Prostate gland (tissue), 2 donors: ENCODE data around the gene KIF5C. TPM values are rescaled to one million over a fixed set of nuclear protein-coding genes. Genes with fewer than 3 reads are reported as not detected.

Source experiments
- DNase-seq: peaks from one replicate; pipeline ENCODE4 v3.0.0-alpha.2; 2019; ENCODE audit warnings: low spot score
- H3K27ac ChIP-seq, 2 donors: fragments of 200-600 bp; sonication (generic); 2 replicates each; pipeline ENCODE4 v1.5.1; 2017 to 2019
- H3K27me3 ChIP-seq: fragments of 200-600 bp; sonication (generic); replicated peaks from 2 replicates; pipeline ENCODE4 v1.5.1; 2019; ENCODE audit not compliant: insufficient read depth
- H3K36me3 ChIP-seq, 2 donors: fragments of 200-600 bp; sonication (generic); 1 replicate in 1 of 2; 2 replicates in 1 of 2; pipeline versions ENCODE4 v1.5.1 to v1.8.1; 2017 to 2019
- H3K4me1 ChIP-seq: fragments of 200-600 bp; sonication (generic); replicated peaks from 2 replicates; pipeline ENCODE4 v1.5.1; 2019
- H3K4me3 ChIP-seq, 2 donors: fragments of 200-600 bp; sonication (generic); 2 replicates each; pipeline ENCODE4 v1.5.1; 2017 to 2019
- H3K9me3 ChIP-seq: fragments of 200-600 bp; sonication (generic); 2 replicates; pipeline ENCODE4 v1.5.1; 2017
- CTCF ChIP-seq, 4 experiments: fragments of 200-600 bp in 2 of 4; fragments of 450-650 bp in 2 of 4; sonication (generic) in 2 of 4; IDR thresholded peaks; 1 replicate in 3 of 4; 2 replicates in 1 of 4; pipeline ENCODE4 v1.5.1; 2016 to 2019; ENCODE audit warnings: antibody characterized with exemption in 4 of 4, mild to moderate bottlenecking in 2 of 4, moderate library complexity in 2 of 4
- POLR2A ChIP-seq: fragments of 450-650 bp; IDR thresholded peaks from one replicate; pipeline ENCODE4 v1.6.1; 2016; ENCODE audit warnings: antibody characterized with exemption, mild to moderate bottlenecking
- POLR2AphosphoS5 ChIP-seq: sonication (generic); formaldehyde crosslinking; IDR thresholded peaks from one replicate; pipeline ENCODE4 v1.6.1; 2017; ENCODE audit warnings: antibody characterized with exemption
- WGBS: methylation state at CpG from one replicate; pipeline ENCODE4 v1.1.5; 2018; 5-methylcytosine and 5-hydroxymethylcytosine counted together
- intact Hi-C: fragments of 100-400 bp; cut with DNase I; formaldehyde crosslinking; loops from one replicate; pipeline ENCODE4 v1.14.2; 2022
- total RNA-seq, 2 donors: library from RNA; depleted of rRNA; stranded (reverse); fragments of >200 nt; gene quantifications; one replicate each; pipeline ENCODE4 v1.1.0, GENCODE V29; 2016

The KIF5C gene
- total RNA-seq, 2 donors from 2014 or later, result 84.3 to 123 TPM

- Histone ChIP-seq H3K27me3 (no peaks in the 10 kb centered on the region), H3K4me1 (no peaks in the 10 kb centered on the region), H3K27ac (no peak overlapping the region), H3K36me3 (no peaks in the 10 kb centered on the region), H3K9me3 (no peaks in the 10 kb centered on the region), H3K4me3 (no peak overlapping the region)
- no peak for TF ChIP-seq POLR2A
- no peak for TF ChIP-seq CTCF (IDR thresholded peaks at IDR 0.05)
- TF ChIP-seq POLR2AphosphoS5, result no peak
- intact Hi-C loops, result no loop called here
- no peak for DNase-seq
- WGBS, result 52% methylated on average over 1 of the region's 1 CpG
Observed at GRCh38 chr2:149044500-149044899, 169.5 kb downstream of the KIF5C start.

- no peak for DNase-seq
- H3K27ac ChIP-seq, result no peak overlapping the region
- H3K4me1 ChIP-seq, result no peaks in the 10 kb centered on the region
- intact Hi-C loops, result no loop called here
- H3K9me3 ChIP-seq, result no peaks in the 10 kb centered on the region
- no peaks in the 10 kb centered on the region for H3K27me3 ChIP-seq
- H3K4me3 ChIP-seq, result no peak overlapping the region
- TF ChIP-seq CTCF (IDR thresholded peaks at IDR 0.05), result no peak
- no peak for TF ChIP-seq POLR2A
- 89% methylated on average over 2 of the region's 2 CpGs for WGBS
- no peaks in the 10 kb centered on the region for H3K36me3 ChIP-seq
Observed at GRCh38 chr2:149047118-149047517, 172.1 kb downstream of the KIF5C start.

- no peak overlapping the region for H3K4me3 ChIP-seq
- DNase-seq, result no peak
- H3K27ac ChIP-seq, result no peak overlapping the region
- intact Hi-C loops, result no loop called here
- WGBS, result 97% methylated on average over 2 of the region's 2 CpGs
- no peaks in the 10 kb centered on the region for H3K27me3 ChIP-seq
- no peaks in the 10 kb centered on the region for H3K36me3 ChIP-seq
- no peaks in the 10 kb centered on the region for H3K4me1 ChIP-seq
- no peak for TF ChIP-seq POLR2A
- no peak for TF ChIP-seq CTCF (IDR thresholded peaks at IDR 0.05)
- H3K9me3 ChIP-seq, result no peaks in the 10 kb centered on the region
Observed at GRCh38 chr2:149049142-149049541, 174.1 kb downstream of the KIF5C start.

- intact Hi-C loops, result no loop called here
- Histone ChIP-seq H3K4me1 (no peaks in the 10 kb centered on the region), H3K27me3 (no peaks in the 10 kb centered on the region), H3K27ac (no peak overlapping the region), H3K4me3 (no peak overlapping the region), H3K36me3 (no peaks in the 10 kb centered on the region), H3K9me3 (no peaks in the 10 kb centered on the region)
- 67% methylated on average over 6 of the region's 6 CpGs for WGBS
- no peak for TF ChIP-seq POLR2AphosphoS5
- TF ChIP-seq POLR2A, result no peak
- TF ChIP-seq CTCF (IDR thresholded peaks at IDR 0.05), result no peak
- DNase-seq, result no peak
Observed at GRCh38 chr2:149050188-149050587, 175.2 kb downstream of the KIF5C start.

GRCh38 chr2:149055751-149056150, 180.7 kb downstream of the KIF5C start:
- H3K27ac ChIP-seq, result no peak overlapping the region
- 46% methylated on average over 1 of the region's 1 CpG for whole genome bisulfite sequencing
- no peaks in the 10 kb centered on the region for H3K9me3 ChIP-seq
- intact Hi-C loops, result no loop called here
- H3K27me3 ChIP-seq, result no peaks in the 10 kb centered on the region
- TF ChIP-seq CTCF (IDR thresholded peaks at IDR 0.05) (no peak), POLR2AphosphoS5 (no peak), POLR2A (no peak)
- H3K4me1 ChIP-seq, result no peaks in the 10 kb centered on the region
- no peaks in the 10 kb centered on the region for H3K36me3 ChIP-seq
- no peak overlapping the region for H3K4me3 ChIP-seq
- DNase-seq, result no peak
